SH-SY5Y (cell line): ENCODE results near the gene COL3A1.

ENCODE experiments used
- GATA2 ChIP-seq: IDR thresholded peaks from 2 replicates; pipeline ENCODE4 v1.6.1; 2011; ENCODE audit warnings: mild to moderate bottlenecking, low read depth, low read length
- GATA3 ChIP-seq: IDR thresholded peaks from 2 replicates; pipeline ENCODE4 v1.6.1; 2011; ENCODE audit warnings: low read depth, mild to moderate bottlenecking, low read length, moderate library complexity

DNA sequence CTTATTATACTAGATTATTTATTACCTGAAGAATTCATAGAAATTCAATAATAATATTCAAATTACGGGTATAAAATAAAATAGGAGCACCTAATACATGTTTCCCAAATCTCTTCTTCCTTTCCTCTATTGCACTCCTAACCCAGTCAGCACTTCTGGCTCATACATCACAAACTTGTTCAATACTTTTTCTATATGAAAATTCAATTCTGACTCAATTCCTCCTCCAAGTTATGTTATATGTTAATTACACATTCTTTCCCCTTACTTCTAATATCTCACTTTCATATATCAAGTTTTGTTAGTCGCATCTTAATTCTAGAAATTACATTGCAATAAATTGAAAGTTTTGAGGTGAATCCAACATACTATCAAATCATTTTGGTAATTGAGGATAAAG is 17.9 kb upstream of the COL3A1 start:
- TF ChIP-seq GATA2 (no peak), GATA3 (no peak)
